MG63 (cell line): Measurements from ENCODE around the gene CERCAM. TPM values are rescaled to one million over a fixed set of nuclear protein-coding genes. Genes with fewer than 3 reads are reported as not detected.

Source experiments
- DNase-seq: peaks from one replicate; pipeline ENCODE4 v3.0.0-alpha.2; 2020
- H3K27me3 ChIP-seq: fragments of 250-450 bp; sonication (Bioruptor Pico); 2 replicates; pipeline ENCODE4 v1.5.1; 2020; ENCODE audit warnings: mild to moderate bottlenecking, moderate library complexity
- H3K36me3 ChIP-seq: fragments of 250-450 bp; sonication (Bioruptor Pico); 2 replicates; pipeline ENCODE4 v1.5.1; 2020; ENCODE audit warnings: mild to moderate bottlenecking, moderate library complexity
- H3K4me3 ChIP-seq: fragments of 250-450 bp; sonication (Bioruptor Pico); 2 replicates; pipeline ENCODE4 v1.5.1; 2020; ENCODE audit warnings: mild to moderate bottlenecking, moderate library complexity
- H3K9me3 ChIP-seq: fragments of 250-450 bp; sonication (Bioruptor Pico); 2 replicates; pipeline ENCODE4 v1.5.1; 2020; ENCODE audit warnings: mild to moderate bottlenecking, moderate library complexity
- total RNA-seq: library from RNA; depleted of rRNA; stranded (reverse); fragments of >200 nt; shearing (Covaris generic); gene quantifications from 2 replicates; pipeline ENCODE4 v1.2.3, GENCODE V29; 2014; ENCODE audit warnings: low replicate concordance; rRNA removed

The CERCAM gene
- total RNA-seq, 1 experiment from 2014 or later: 10.4 TPM

- DNase-seq: peak; percentile 44
- Histone ChIP-seq H3K9me3 (no peaks in the 10 kb centered on the region), H3K36me3 (peaks cover 13% of the 10 kb centered on the region), H3K27me3 (no peaks in the 10 kb centered on the region), H3K4me3 (no peak overlapping the region)
Measured at GRCh38 chr9:128470560-128470959, 49.9 kb downstream of the CERCAM start.

DNA sequence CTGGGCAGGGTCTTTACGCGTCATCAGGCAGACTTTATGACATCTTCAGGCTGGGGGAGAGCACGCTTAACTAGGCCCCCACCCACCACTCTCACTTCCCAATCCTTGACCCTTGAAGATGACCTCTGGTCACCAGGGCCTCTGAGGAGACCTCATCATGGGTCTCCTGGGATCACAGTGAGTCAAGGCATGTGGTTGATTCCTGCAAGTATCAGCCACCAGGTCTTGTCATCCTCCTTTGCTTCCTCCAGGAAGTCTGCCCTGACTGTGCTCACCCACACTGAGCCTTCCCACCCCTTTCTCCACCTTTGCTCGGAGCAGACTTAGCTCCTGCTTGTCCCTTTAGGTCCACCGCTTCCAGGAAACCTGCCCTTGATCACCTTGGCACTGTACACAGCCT is 52.4 kb downstream of the CERCAM start:
- no peaks in the 10 kb centered on the region for H3K9me3 ChIP-seq
- H3K27me3 ChIP-seq: no peaks in the 10 kb centered on the region
- no peak for DNase-seq
- H3K4me3 ChIP-seq: no peak overlapping the region
- peaks cover 16% of the 10 kb centered on the region for H3K36me3 ChIP-seq

- Histone ChIP-seq H3K36me3 (peaks cover 15% of the 10 kb centered on the region), H3K9me3 (no peaks in the 10 kb centered on the region), H3K27me3 (no peaks in the 10 kb centered on the region), H3K4me3 (no peak overlapping the region)
- no peak for DNase-seq
Measured at GRCh38 chr9:128475867-128476266, 55.2 kb downstream of the CERCAM start.

DNA sequence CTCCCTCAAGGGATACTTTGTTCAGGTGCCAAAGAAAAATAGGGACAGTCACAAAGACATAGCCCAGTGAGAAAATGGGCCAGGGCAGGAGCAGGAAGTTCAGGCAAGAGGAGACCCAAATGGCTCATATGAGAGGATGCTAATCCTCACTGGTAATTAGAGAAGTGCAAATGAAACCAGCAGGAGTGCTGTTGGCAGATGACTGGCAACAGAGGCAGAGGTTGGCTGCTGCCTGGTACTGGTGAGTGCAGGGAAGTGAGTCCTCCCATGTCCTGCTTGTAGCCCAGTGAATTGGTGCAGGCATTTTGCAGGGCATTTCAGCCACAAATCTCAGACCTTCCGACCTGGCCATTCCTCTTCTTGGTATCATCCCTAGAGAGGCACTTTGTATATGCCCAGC is 58.6 kb downstream of the CERCAM start:
- H3K36me3 ChIP-seq: peaks cover 22% of the 10 kb centered on the region

DNA sequence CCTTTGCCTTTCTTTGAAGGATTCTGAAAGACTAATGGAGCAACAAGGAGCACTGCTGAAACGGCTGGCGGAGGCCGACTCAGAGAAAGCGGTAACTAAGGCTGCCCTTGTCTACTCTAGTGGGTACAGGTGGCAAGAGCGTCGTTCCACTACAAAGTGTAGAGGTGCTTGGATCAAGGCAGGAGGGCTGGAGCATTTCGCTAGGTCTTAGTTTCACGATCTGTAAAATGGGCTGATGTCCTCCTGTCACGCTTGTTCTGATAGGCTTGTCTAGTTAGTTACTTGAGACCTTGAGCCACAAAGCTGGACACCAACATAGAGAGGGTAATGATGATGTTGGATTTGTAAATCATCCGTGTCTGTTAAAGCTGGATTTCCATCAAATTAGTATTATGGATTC is 60.9 kb downstream of the CERCAM start:
- H3K9me3 ChIP-seq: no peaks in the 10 kb centered on the region
- no peaks in the 10 kb centered on the region for H3K27me3 ChIP-seq
- peaks cover 19% of the 10 kb centered on the region for H3K36me3 ChIP-seq
- no peak for DNase-seq
- no peak overlapping the region for H3K4me3 ChIP-seq

More for the DNA sequence above, 58.6 kb downstream of the CERCAM start:
- DNase-seq: no peak
- Histone ChIP-seq H3K4me3 (no peak overlapping the region), H3K9me3 (no peaks in the 10 kb centered on the region), H3K27me3 (no peaks in the 10 kb centered on the region)

DNA sequence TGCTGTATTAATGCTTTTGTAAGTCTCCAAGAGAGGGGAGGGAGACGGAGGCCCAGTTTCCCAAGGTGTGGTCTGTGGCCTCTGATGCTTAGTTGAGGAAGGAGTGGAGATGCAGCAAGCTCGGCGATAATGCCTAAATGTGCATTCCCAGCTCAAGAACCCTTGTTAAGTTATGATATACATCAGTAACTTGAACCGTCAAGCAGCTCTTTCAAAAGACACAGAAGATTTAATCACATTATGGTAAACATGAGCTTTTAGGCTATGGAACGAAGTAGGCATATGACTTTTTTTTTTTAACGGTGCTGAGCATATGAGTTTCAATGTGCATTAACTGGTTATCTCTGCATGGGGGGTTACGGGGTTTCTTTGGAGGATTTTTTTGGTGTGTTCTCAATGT is 61.5 kb downstream of the CERCAM start:
- no peak for DNase-seq
- no peaks in the 10 kb centered on the region for H3K9me3 ChIP-seq
- H3K27me3 ChIP-seq: no peaks in the 10 kb centered on the region
- no peak overlapping the region for H3K4me3 ChIP-seq
- peaks cover 22% of the 10 kb centered on the region for H3K36me3 ChIP-seq

GRCh38 chr9:128484686-128485413 is 64.2 kb downstream of the CERCAM start:
- no peak for DNase-seq
- Histone ChIP-seq H3K27me3 (no peaks in the 10 kb centered on the region), H3K9me3 (no peaks in the 10 kb centered on the region), H3K36me3 (peaks cover 28% of the 10 kb centered on the region), H3K4me3 (no peak overlapping the region)

DNA sequence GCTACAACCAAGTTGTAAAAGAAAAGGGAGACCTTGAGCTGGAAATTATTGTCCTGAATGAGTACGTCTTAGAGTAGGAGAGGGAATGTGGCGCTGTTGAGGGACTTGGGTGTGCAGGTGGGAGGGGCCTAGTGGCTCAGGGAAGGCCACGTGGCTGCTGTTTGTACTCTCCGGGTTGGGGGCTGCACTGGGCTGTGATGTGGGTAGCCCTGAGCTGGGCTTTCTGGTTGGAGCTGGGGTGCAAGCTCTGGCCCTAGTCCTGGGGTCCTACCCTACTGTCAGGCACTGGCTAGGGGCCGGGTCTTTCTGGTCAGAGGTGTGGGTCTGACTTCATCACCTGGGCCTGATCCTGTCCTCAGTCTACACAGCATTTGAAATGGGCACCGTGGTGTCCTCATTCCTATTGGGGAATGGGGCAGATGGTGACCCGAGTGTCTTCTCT is 64.8 kb downstream of the CERCAM start:
- Histone ChIP-seq H3K9me3 (no peaks in the 10 kb centered on the region), H3K27me3 (no peaks in the 10 kb centered on the region), H3K36me3 (peaks cover 28% of the 10 kb centered on the region), H3K4me3 (no peak overlapping the region)
- DNase-seq: no peak

DNA sequence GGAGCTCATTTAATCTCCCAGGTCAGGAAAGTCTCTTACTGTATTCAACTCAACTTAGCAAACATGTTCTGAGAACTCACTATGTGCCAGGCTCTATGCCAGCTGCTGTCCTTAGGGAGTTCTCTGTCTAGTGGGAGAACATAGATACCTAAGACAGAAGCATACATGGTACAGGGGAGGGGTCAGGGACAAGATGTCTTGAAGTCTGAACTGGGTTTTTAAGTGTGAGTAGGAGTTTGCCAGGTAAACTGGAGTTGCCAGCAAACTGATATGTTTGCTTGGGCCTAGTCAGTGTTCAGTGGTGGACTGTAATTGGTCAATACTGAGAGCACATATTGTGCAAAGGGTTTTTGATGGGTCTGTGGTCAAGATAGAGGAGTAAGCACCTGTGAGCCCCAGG is 65.5 kb downstream of the CERCAM start:
- Histone ChIP-seq H3K27me3 (no peaks in the 10 kb centered on the region), H3K9me3 (no peaks in the 10 kb centered on the region), H3K4me3 (no peak overlapping the region), H3K36me3 (peaks cover 29% of the 10 kb centered on the region)
- no peak for DNase-seq

Other genes starting within 250 kb of the CERCAM start
- 5.4 and 12.2 TPM in 2 replicates for gene CIZ1, start 229.3 kb upstream of the CERCAM start, total RNA-seq
- gene DNM1, start 217.5 kb upstream of the CERCAM start, total RNA-seq: 0.20 and 0.30 TPM in 2 replicates
- 51.0 and 70.3 TPM in 2 replicates for gene GOLGA2, start 144.8 kb upstream of the CERCAM start, total RNA-seq
- 24.1 and 42.3 TPM in 2 replicates for gene SWI5, start 144.6 kb upstream of the CERCAM start, total RNA-seq
- 12.3 and 26.9 TPM in 2 replicates for gene TRUB2, start 98.4 kb upstream of the CERCAM start, total RNA-seq
- 18.7 and 36.6 TPM in 2 replicates for gene COQ4, start 98.0 kb upstream of the CERCAM start, total RNA-seq
- gene SLC27A4, start 80.3 kb upstream of the CERCAM start, total RNA-seq: 10.9 and 31.1 TPM in 2 replicates
- gene URM1, start 49.5 kb upstream of the CERCAM start, total RNA-seq: 98.8 and 101 TPM in 2 replicates
- gene ODF2, start 35.1 kb downstream of the CERCAM start, total RNA-seq: 28.3 and 46.9 TPM in 2 replicates
- gene GLE1, start 83.9 kb downstream of the CERCAM start, total RNA-seq: 58.5 and 60.3 TPM in 2 replicates
- gene SPTAN1, start 131.7 kb downstream of the CERCAM start, total RNA-seq: 82.6 and 111 TPM in 2 replicates
- 117 and 122 TPM in 2 replicates for gene DYNC2I2, start 236.0 kb downstream of the CERCAM start, total RNA-seq